Aorta (tissue), 5 donors: ENCODE data around the gene SLIT3. TPM values are rescaled to one million over a fixed set of nuclear protein-coding genes. Genes with fewer than 3 reads are reported as not detected.

Experiments used
- ATAC-seq: fragments of 200-7000 bp; cut with Tn5 transposase; one replicate; pipeline ENCODE4 v1.9.1; 2022; ENCODE audit warnings: moderate library complexity; ENCODE audit not compliant: low FRiP score
- DNase-seq, 2 donors: peaks; one replicate each; pipeline ENCODE4 v3.0.0-alpha.2; 2020
- H3K27ac ChIP-seq, 2 donors: one replicate each; pipeline ENCODE4 v1.5.1; 2013; ENCODE audit warnings: low read length in 2 of 2, mild to moderate bottlenecking in 2 of 2, moderate library complexity in 2 of 2, control low read depth in 1 of 2, inconsistent platforms in 1 of 2, low read depth in 1 of 2
- H3K27me3 ChIP-seq, 2 donors: one replicate each; pipeline ENCODE4 v1.6.1; 2013; ENCODE audit warnings: control low read depth in 1 of 2, low read length in 1 of 2, mild to moderate bottlenecking in 1 of 2, moderate library complexity in 1 of 2; ENCODE audit not compliant: insufficient read depth in 2 of 2, control insufficient read depth in 1 of 2
- H3K36me3 ChIP-seq, 2 donors: one replicate each; pipeline ENCODE4 v1.6.1; 2013; ENCODE audit warnings: control low read depth in 1 of 2, low read length in 1 of 2, mild to moderate bottlenecking in 1 of 2; ENCODE audit not compliant: insufficient read depth in 2 of 2, control insufficient read depth in 1 of 2
- H3K4me1 ChIP-seq, 2 donors: one replicate each; pipeline ENCODE4 v1.6.1; 2013; ENCODE audit warnings: low read length in 2 of 2, control low read depth in 1 of 2, mild to moderate bottlenecking in 1 of 2, moderate library complexity in 1 of 2; ENCODE audit not compliant: insufficient read depth in 2 of 2, control insufficient read depth in 1 of 2
- H3K4me3 ChIP-seq, 2 donors: one replicate each; pipeline ENCODE4 v1.5.1; 2013; ENCODE audit warnings: low read length in 2 of 2, control low read depth in 1 of 2, mild to moderate bottlenecking in 1 of 2
- H3K9me3 ChIP-seq: one replicate; pipeline ENCODE4 v1.6.1; 2013; ENCODE audit warnings: mild to moderate bottlenecking, low read length; ENCODE audit not compliant: control insufficient read depth
- WGBS, 2 donors: extraction: QIAGEN DNeasy Blood & Tissue Kit; methylation state at CpG; one replicate each; pipeline ENCODE4 v1.1.7; 2013; 5-methylcytosine and 5-hydroxymethylcytosine counted together
- intact Hi-C, 2 donors: fragments of 100-400 bp; cut with DNase I; formaldehyde crosslinking; loops; one replicate each; pipeline versions ENCODE4 v1.14.2 to v1.15.0; 2022
- polyA plus RNA-seq, 2 donors: library from polyadenylated mRNA; stranded (reverse); fragments of 200-250 nt; gene quantifications; one replicate each; pipeline ENCODE4 v1.2.3, GENCODE V29; 2013
- total RNA-seq, 2 donors: library from RNA; stranded (reverse); fragmentation: NEBNext Ultra II Directional; extraction: Animal tissue kit (Norgen Biotek cat#: 25700); gene quantifications; one replicate each; pipeline ENCODE4 v1.2.1, GENCODE V29; 2021
- donor health status: healthy with polysubstance abuse.
- donor health status: Bipolar disorder and iron deficiency.
- donor health status: DM: no; HTN: no; CAD: no.
- donor health status: DM: no; HTN: no; CAD: no.
- donor health status: DM: yes; HTN: yes; CAD: no.

Gene SLIT3
- total and polyA plus RNA-seq, 4 donors: 8.6 to 108 (median 77.0) TPM

DNA sequence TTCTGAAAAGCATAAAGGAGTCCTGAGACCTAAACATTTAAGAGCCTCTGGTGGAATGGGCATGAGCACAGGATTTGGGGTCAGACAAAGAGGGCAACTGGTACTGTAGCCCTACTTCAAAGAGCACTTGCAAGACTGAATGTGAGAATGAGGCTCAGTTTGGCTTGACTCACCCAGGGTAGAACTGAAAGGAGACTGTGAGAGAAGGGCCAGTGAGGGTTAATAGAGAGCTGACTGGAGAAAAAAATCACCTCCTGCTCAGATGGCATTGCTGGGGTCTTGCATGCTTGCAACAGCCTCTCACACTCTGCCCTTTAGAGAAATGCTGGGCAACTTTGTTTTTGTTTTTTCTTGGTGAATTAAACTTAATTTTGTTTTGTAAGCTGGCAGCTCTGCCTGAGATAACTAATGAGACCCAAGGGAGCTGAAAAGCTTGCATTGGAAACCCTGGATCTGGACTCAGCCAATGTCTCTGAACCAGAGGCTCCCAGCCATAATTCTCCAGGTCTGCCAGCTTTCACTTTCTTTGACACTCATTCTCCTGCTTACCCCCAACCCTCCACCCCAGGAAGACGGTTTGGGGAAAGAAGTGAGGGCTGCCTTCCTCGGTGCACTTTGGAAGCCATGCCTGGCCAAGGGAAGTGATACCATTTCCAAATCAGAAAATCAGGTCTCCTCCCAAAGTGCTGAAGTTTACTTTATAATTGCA lies 560.7 kb downstream of the SLIT3 start:
- Histone ChIP-seq H3K27me3 (no peaks in the 10 kb centered on the region), H3K9me3 (no peaks in the 10 kb centered on the region), H3K36me3 (no peaks in the 10 kb centered on the region), H3K27ac (peak overlapping the region in 1 of 2 donors; percentile 36), H3K4me1 (peaks cover 0 to 2% of the 10 kb centered on the region in 2 donors), H3K4me3 (no peak overlapping the region)
- peak; percentile 78 for ATAC-seq
- intact Hi-C loops: no loop called here
- DNase-seq: no peak
- WGBS, 2 donors: 4 to 10% methylated on average over 2 of the region's 2 CpGs

DNA sequence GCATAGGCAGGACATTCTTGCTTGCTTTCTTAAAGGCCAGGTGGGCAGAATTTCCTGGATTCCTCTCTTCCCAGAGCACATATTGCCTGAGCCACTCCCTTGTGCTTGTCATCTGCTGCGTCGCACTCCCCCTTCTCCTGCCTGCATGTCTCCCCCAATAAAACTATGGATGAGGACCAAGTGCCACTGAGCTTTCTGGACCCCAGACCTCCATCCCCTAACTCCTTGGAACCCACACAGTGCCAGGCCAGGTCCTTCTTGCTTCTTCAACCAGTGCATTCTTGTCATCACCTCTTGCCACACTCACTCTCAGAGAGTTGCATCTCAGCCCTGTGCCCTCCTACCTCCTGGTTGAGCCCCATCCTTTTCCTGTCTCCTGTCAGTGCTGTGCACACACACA lies 563.9 kb downstream of the SLIT3 start:
- Histone ChIP-seq H3K27me3 (no peaks in the 10 kb centered on the region), H3K9me3 (no peaks in the 10 kb centered on the region), H3K36me3 (no peaks in the 10 kb centered on the region), H3K4me1 (peaks cover 0 to 5% of the 10 kb centered on the region in 2 donors), H3K4me3 (no peak overlapping the region), H3K27ac (no peak overlapping the region)
- ATAC-seq: no peak
- 98 to 100% methylated on average over 2 of the region's 2 CpGs for WGBS, 2 donors
- DNase-seq: no peak
- intact Hi-C loops: no loop called here

- intact Hi-C loops: no loop called here
- H3K27ac ChIP-seq: peak overlapping the region in 1 of 2 donors; percentile 0
- WGBS, 2 donors: 7 to 12% methylated on average over 1 of the region's 1 CpG
These were observed 564.6 kb downstream of the SLIT3 start for GRCh38 chr5:168736281-168736831.

GRCh38 chr5:168734620-168735300 lies 566.2 kb downstream of the SLIT3 start:
- no peaks in the 10 kb centered on the region for H3K9me3 ChIP-seq
- DNase-seq (peak; percentile 70 to 91), ATAC-seq (peak; percentile 87)
- H3K27me3 ChIP-seq: no peaks in the 10 kb centered on the region
- peaks cover 0 to 5% of the 10 kb centered on the region in 2 donors for H3K4me1 ChIP-seq
- no peak overlapping the region for H3K4me3 ChIP-seq
- no peaks in the 10 kb centered on the region for H3K36me3 ChIP-seq
- WGBS, 2 donors: 0 to 5% methylated on average over 7 of the region's 7 CpGs
- H3K27ac ChIP-seq: peak overlapping the region; percentile 11 to 28
- intact Hi-C loops: no loop called here

More at GRCh38 chr5:168736281-168736831, 564.6 kb downstream of the SLIT3 start:
- peaks cover 0 to 5% of the 10 kb centered on the region in 2 donors for H3K4me1 ChIP-seq
- no peak for DNase-seq
- no peak for ATAC-seq
- no peaks in the 10 kb centered on the region for H3K27me3 ChIP-seq
- H3K9me3 ChIP-seq: no peaks in the 10 kb centered on the region
- no peaks in the 10 kb centered on the region for H3K36me3 ChIP-seq
- H3K4me3 ChIP-seq: no peak overlapping the region

DNA sequence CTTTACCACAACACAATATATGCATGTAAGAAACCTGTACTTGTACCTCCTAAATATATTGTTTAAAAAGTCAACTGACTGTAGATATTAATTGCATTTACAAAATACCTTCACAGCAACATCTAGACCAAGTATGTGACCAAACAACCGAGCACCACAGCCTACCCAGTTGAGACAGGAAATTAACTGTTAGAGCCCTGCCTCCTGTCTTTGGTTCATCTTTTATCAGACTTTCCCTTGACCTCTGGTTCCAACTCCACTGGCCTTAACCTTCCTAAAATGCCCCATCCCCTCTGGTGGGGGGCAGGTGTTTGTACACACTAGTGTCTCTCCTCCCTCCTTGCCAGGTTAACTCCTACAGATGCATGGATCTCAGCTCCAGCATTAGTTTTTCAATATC lies 566.8 kb downstream of the SLIT3 start:
- H3K4me3 ChIP-seq: no peak overlapping the region
- 97 to 100% methylated on average over 1 of the region's 1 CpG for WGBS, 2 donors
- peaks cover 0 to 5% of the 10 kb centered on the region in 2 donors for H3K4me1 ChIP-seq
- no peaks in the 10 kb centered on the region for H3K36me3 ChIP-seq
- H3K27ac ChIP-seq: peak overlapping the region in 1 of 2 donors; percentile 11
- no peak for DNase-seq
- no peak for ATAC-seq
- H3K27me3 ChIP-seq: no peaks in the 10 kb centered on the region
- H3K9me3 ChIP-seq: no peaks in the 10 kb centered on the region
- intact Hi-C loops: no loop called here

DNA sequence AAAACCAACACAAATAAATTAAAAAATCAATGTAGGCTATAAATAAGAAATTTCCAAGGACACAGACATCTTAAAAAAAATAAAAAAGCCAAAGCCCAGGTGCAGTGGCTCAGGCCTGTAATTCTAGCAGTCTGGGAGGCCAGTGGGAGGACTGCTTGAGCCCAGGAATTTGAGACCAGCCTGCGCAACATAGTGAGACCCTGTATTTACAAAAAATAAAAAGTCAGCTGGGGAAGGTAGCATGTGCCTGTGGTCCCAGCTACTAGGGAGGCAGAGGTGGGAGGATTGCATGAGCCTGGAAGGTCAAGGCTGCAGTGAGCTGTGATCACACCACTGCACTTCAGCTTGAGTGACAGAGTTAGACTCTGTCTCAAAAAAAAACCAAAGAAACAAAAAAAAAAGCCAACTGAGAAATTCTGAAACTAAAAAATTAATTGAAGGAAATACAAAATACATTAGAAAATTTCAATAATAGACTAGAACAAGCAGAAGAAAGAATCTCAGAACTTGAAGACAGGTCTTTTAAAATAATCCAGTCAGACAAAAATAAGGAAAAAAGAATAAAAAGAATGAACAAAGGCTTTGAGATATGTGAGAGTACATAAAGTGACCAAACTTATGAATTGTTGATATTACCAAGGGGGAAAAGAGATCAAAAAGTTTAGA lies 572.3 kb downstream of the SLIT3 start:
- DNase-seq: no peak
- Histone ChIP-seq H3K9me3 (no peaks in the 10 kb centered on the region), H3K27ac (no peak overlapping the region), H3K4me3 (no peak overlapping the region), H3K36me3 (no peaks in the 10 kb centered on the region), H3K27me3 (no peaks in the 10 kb centered on the region), H3K4me1 (no peaks in the 10 kb centered on the region)
- 96 to 99% methylated on average over 1 of the region's 1 CpG for WGBS, 2 donors
- intact Hi-C loops: no loop called here
- no peak for ATAC-seq

- H3K9me3 ChIP-seq: no peaks in the 10 kb centered on the region
- intact Hi-C loops: no loop called here
- no peaks in the 10 kb centered on the region for H3K27me3 ChIP-seq
- 86 to 88% methylated on average over 2 of the region's 2 CpGs for WGBS, 2 donors
- H3K36me3 ChIP-seq: no peaks in the 10 kb centered on the region
- no peak for DNase-seq
- ATAC-seq: peak; percentile 36
- H3K27ac ChIP-seq: no peak overlapping the region
- H3K4me1 ChIP-seq: no peaks in the 10 kb centered on the region
- H3K4me3 ChIP-seq: no peak overlapping the region
These were observed 573.4 kb downstream of the SLIT3 start for GRCh38 chr5:168727547-168727946.

DNA sequence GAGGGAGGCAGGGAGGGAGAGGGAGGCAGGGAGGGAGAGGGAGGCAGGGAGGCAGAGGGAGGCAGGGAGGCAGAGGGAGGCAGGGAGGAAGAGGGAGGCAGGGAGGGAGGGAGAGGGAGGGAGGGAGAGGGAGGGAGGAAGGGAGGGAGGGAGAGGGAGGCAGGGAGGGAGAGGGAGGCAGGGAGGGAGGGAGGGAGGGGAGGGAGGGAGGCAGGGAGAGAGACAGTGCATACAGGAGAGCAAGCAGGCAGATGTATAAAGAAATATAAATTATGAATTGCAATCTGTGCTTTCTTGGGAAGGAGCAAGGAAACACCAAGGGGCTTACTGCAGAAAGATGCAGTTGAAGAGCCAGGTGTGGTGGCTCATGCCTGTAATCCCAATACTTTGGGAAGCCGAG lies 574.6 kb downstream of the SLIT3 start:
- intact Hi-C loops: no loop called here
- Histone ChIP-seq H3K27ac (no peak overlapping the region), H3K9me3 (no peaks in the 10 kb centered on the region), H3K4me1 (no peaks in the 10 kb centered on the region), H3K36me3 (no peaks in the 10 kb centered on the region), H3K4me3 (no peak overlapping the region), H3K27me3 (no peaks in the 10 kb centered on the region)
- no peak for DNase-seq
- no peak for ATAC-seq
- 88 to 96% methylated on average over 1 of the region's 1 CpG for WGBS, 2 donors
